Osteocyte (in vitro differentiated cells): ENCODE data around the gene OR52R1. TPM values are rescaled to one million over a fixed set of nuclear protein-coding genes. Genes with fewer than 3 reads are reported as not detected.
"Not testable (repeated sequence)": the region's sequence is repeated elsewhere in the genome, so short reads cannot be mapped to it uniquely, and the experiment has no call there.

Experiments used
- DNase-seq: peaks from one replicate; pipeline ENCODE4 v3.0.0; 2021; ENCODE audit warnings: mixed read lengths; ENCODE audit not compliant: unreplicated experiment; ENCODE audit errors: extremely low spot score
- H3K27ac Mint-ChIP-seq: one replicate; pipeline ENCODE4 v1.8.0; 2021; ENCODE audit warnings: mild to moderate bottlenecking, mixed read lengths; ENCODE audit not compliant: unreplicated experiment
- H3K27me3 Mint-ChIP-seq: one replicate; pipeline ENCODE4 v1.8.0; 2021; ENCODE audit warnings: mixed read lengths; ENCODE audit not compliant: unreplicated experiment
- H3K36me3 Mint-ChIP-seq: one replicate; pipeline ENCODE4 v1.8.0; 2021; ENCODE audit warnings: mixed read lengths; ENCODE audit not compliant: unreplicated experiment
- H3K4me1 Mint-ChIP-seq: one replicate; pipeline ENCODE4 v1.8.0; 2021; ENCODE audit warnings: mixed read lengths; ENCODE audit not compliant: unreplicated experiment
- H3K4me3 Mint-ChIP-seq: one replicate; pipeline ENCODE4 v1.8.0; 2021; ENCODE audit warnings: mild to moderate bottlenecking, moderate library complexity, mixed read lengths; ENCODE audit not compliant: unreplicated experiment
- H3K9me3 Mint-ChIP-seq: one replicate; pipeline ENCODE4 v1.8.0; 2021; ENCODE audit warnings: mixed read lengths; ENCODE audit not compliant: unreplicated experiment
- CTCF ChIP-seq: fragments of 200-600 bp; sonication (generic); IDR thresholded peaks from 2 replicates; pipeline ENCODE4 v1.5.0; 2021; ENCODE audit warnings: antibody characterized with exemption, mild to moderate bottlenecking, moderate library complexity
- total RNA-seq: library from RNA; stranded (reverse); gene quantifications from 2 replicates; pipeline ENCODE4 v1.2.1, GENCODE V29; 2021

Gene OR52R1
- total RNA-seq, 1 donor from 2014 or later, result not detected

- Mint-ChIP-seq H3K4me3 (no peak overlapping the region), H3K9me3 (no peaks in the 10 kb centered on the region), H3K27me3 (peaks cover 5% of the 10 kb centered on the region), H3K4me1 (no peaks in the 10 kb centered on the region), H3K36me3 (no peaks in the 10 kb centered on the region), H3K27ac (no peak overlapping the region)
- no peak for DNase-seq
- no peak for TF ChIP-seq CTCF
These were observed 4.3 kb upstream of the OR52R1 start for GRCh38 chr11:4808476-4808875.

- H3K27me3 Mint-ChIP-seq, H3K4me1 Mint-ChIP-seq, H3K4me3 Mint-ChIP-seq, H3K36me3 Mint-ChIP-seq, DNase-seq, H3K9me3 Mint-ChIP-seq, H3K27ac Mint-ChIP-seq: not testable (repeated sequence)
These were observed 2.9 kb downstream of the OR52R1 start for GRCh38 chr11:4801316-4801715.

- Mint-ChIP-seq H3K27ac (no peak overlapping the region), H3K27me3 (peaks cover 8% of the 10 kb centered on the region), H3K36me3 (no peaks in the 10 kb centered on the region), H3K9me3 (no peaks in the 10 kb centered on the region), H3K4me3 (no peak overlapping the region), H3K4me1 (no peaks in the 10 kb centered on the region)
- TF ChIP-seq CTCF, result no peak
- no peak for DNase-seq
These were observed 5.6 kb downstream of the OR52R1 start for GRCh38 chr11:4798427-4799183.

GRCh38 chr11:4797206-4797605, 7.0 kb downstream of the OR52R1 start:
- Mint-ChIP-seq H3K36me3 (no peaks in the 10 kb centered on the region), H3K27me3 (peaks cover 11% of the 10 kb centered on the region), H3K4me3 (no peak overlapping the region), H3K4me1 (no peaks in the 10 kb centered on the region), H3K9me3 (no peaks in the 10 kb centered on the region), H3K27ac (no peak overlapping the region)
- no peak for DNase-seq
- TF ChIP-seq CTCF, result no peak

GRCh38 chr11:4782454-4782853, 21.7 kb downstream of the OR52R1 start:
- Mint-ChIP-seq H3K4me3 (no peak overlapping the region), H3K27me3 (peaks cover 27% of the 10 kb centered on the region), H3K36me3 (no peaks in the 10 kb centered on the region), H3K4me1 (no peaks in the 10 kb centered on the region), H3K27ac (no peak overlapping the region), H3K9me3 (no peaks in the 10 kb centered on the region)
- no peak for TF ChIP-seq CTCF
- DNase-seq, result no peak
